Right atrium auricular region (tissue), 2 donors: ENCODE results near the gene MGA. TPM values are rescaled to one million over a fixed set of nuclear protein-coding genes. Genes with fewer than 3 reads are reported as not detected.

ENCODE experiments used
- DNase-seq: peaks from one replicate; pipeline ENCODE4 v3.0.0-alpha.2; 2019; ENCODE audit warnings: low spot score
- H3K27ac ChIP-seq, 2 donors: fragments of 200-600 bp; sonication (generic); 1 replicate in 1 of 2; 2 replicates in 1 of 2; pipeline ENCODE4 v1.5.1; 2016 to 2019
- H3K27me3 ChIP-seq, 2 donors: fragments of 200-600 bp; sonication (generic); one replicate each; pipeline versions ENCODE4 v1.5.1 to v1.6.0; 2017 to 2019
- H3K36me3 ChIP-seq: fragments of 200-600 bp; sonication (generic); one replicate; pipeline ENCODE4 v1.5.1; 2016
- H3K4me1 ChIP-seq, 2 donors: fragments of 200-600 bp; sonication (generic); one replicate each; pipeline versions ENCODE4 v1.5.1 to v1.6.0; 2017 to 2019
- H3K4me3 ChIP-seq, 2 donors: fragments of 200-600 bp; sonication (generic); 1 replicate in 1 of 2; 2 replicates in 1 of 2; pipeline ENCODE4 v1.5.1; 2017 to 2019; ENCODE audit warnings: mild to moderate bottlenecking in 1 of 2, moderate library complexity in 1 of 2
- H3K9me3 ChIP-seq, 2 donors: fragments of 200-600 bp; sonication (generic); one replicate each; pipeline ENCODE4 v1.5.1; 2019
- CTCF ChIP-seq, 2 donors: fragments of 200-600 bp; sonication (generic); IDR thresholded peaks; one replicate each; pipeline ENCODE4 v1.5.1; 2019; ENCODE audit warnings: antibody characterized with exemption in 2 of 2
- total RNA-seq, 2 donors: library from RNA; depleted of rRNA; stranded (reverse); fragments of >200 nt; gene quantifications; one replicate each; pipeline ENCODE4 v1.1.0, GENCODE V29; 2016

MGA gene
- total RNA-seq, 2 donors from 2014 or later: 40.1 to 40.3 TPM

- no peak for DNase-seq
- no peak for TF ChIP-seq CTCF (IDR thresholded peaks at IDR 0.05)
- H3K4me1 ChIP-seq: peaks cover 0 to 19% of the 10 kb centered on the region in 2 donors
- peaks cover 8% of the 10 kb centered on the region for H3K36me3 ChIP-seq
- no peaks in the 10 kb centered on the region for H3K9me3 ChIP-seq
- no peak overlapping the region for H3K4me3 ChIP-seq
- H3K27me3 ChIP-seq: no peaks in the 10 kb centered on the region
- no peak overlapping the region for H3K27ac ChIP-seq
Measured at GRCh38 chr15:41669701-41670100, 9.5 kb downstream of the MGA start.

- Histone ChIP-seq H3K4me1 (peaks cover 0 to 15% of the 10 kb centered on the region in 2 donors), H3K27me3 (no peaks in the 10 kb centered on the region), H3K27ac (no peak overlapping the region), H3K9me3 (no peaks in the 10 kb centered on the region), H3K4me3 (no peak overlapping the region), H3K36me3 (peaks cover 8% of the 10 kb centered on the region)
- no peak for DNase-seq
- TF ChIP-seq CTCF (IDR thresholded peaks at IDR 0.05): no peak
Measured at GRCh38 chr15:41671656-41672648, 11.7 kb downstream of the MGA start.

GRCh38 chr15:41675337-41675736 lies 15.1 kb downstream of the MGA start:
- no peak for TF ChIP-seq CTCF (IDR thresholded peaks at IDR 0.05)
- no peaks in the 10 kb centered on the region for H3K36me3 ChIP-seq
- no peak overlapping the region for H3K27ac ChIP-seq

GRCh38 chr15:41678742-41679141 lies 18.5 kb downstream of the MGA start:
- no peaks in the 10 kb centered on the region for H3K36me3 ChIP-seq
- no peak overlapping the region for H3K4me3 ChIP-seq
- no peaks in the 10 kb centered on the region for H3K27me3 ChIP-seq
- no peak for TF ChIP-seq CTCF (IDR thresholded peaks at IDR 0.05)
- peaks cover 0 to 8% of the 10 kb centered on the region in 2 donors for H3K9me3 ChIP-seq
- no peak overlapping the region for H3K27ac ChIP-seq
- no peaks in the 10 kb centered on the region for H3K4me1 ChIP-seq
- DNase-seq: no peak

More at GRCh38 chr15:41675337-41675736, 15.1 kb downstream of the MGA start:
- Histone ChIP-seq H3K4me3 (no peak overlapping the region), H3K27me3 (no peaks in the 10 kb centered on the region), H3K9me3 (peaks cover 0 to 8% of the 10 kb centered on the region in 2 donors), H3K4me1 (peaks cover 0 to 13% of the 10 kb centered on the region in 2 donors)
- DNase-seq: no peak

GRCh38 chr15:41683955-41684354 lies 23.8 kb downstream of the MGA start:
- Histone ChIP-seq H3K4me3 (no peak overlapping the region), H3K27ac (no peak overlapping the region), H3K36me3 (no peaks in the 10 kb centered on the region), H3K4me1 (no peaks in the 10 kb centered on the region), H3K9me3 (peaks cover 0 to 7% of the 10 kb centered on the region in 2 donors), H3K27me3 (no peaks in the 10 kb centered on the region)
- no peak for DNase-seq
- TF ChIP-seq CTCF (IDR thresholded peaks at IDR 0.05): no peak
